Prostate gland (tissue), 2 donors: ENCODE data around the gene TIMM9.

Experiments used
- POLR2A ChIP-seq: fragments of 450-650 bp; IDR thresholded peaks from one replicate; pipeline ENCODE4 v1.6.1; 2016; ENCODE audit warnings: antibody characterized with exemption, mild to moderate bottlenecking
- TF ChIP-seq, protein P1 (sequence below), 4 experiments: fragments of 200-600 bp in 2 of 4; fragments of 450-650 bp in 2 of 4; sonication (generic) in 2 of 4; IDR thresholded peaks; 1 replicate in 3 of 4; 2 replicates in 1 of 4; pipeline ENCODE4 v1.5.1; 2016 to 2019; ENCODE audit warnings: antibody characterized with exemption in 4 of 4, mild to moderate bottlenecking in 2 of 4, moderate library complexity in 2 of 4

DNA sequence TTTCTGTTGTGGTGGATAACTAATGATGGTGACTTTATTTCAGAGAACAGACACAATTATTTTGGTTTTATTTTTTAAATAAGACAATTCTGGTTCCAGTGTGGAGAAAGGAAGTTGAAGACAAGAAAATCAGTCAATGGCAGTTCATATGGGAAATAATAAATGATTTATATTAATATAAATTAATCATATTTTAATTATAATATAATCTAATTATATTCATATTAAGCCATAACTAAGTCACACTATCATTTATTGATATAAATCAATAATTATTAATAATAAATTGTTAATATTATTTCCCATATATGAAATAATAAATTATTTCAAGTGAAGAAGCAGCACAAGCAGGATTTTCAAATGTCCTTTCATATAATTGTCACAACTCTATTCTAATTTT is 28.8 kb downstream of the TIMM9 start:
- TF ChIP-seq, protein P1, sequence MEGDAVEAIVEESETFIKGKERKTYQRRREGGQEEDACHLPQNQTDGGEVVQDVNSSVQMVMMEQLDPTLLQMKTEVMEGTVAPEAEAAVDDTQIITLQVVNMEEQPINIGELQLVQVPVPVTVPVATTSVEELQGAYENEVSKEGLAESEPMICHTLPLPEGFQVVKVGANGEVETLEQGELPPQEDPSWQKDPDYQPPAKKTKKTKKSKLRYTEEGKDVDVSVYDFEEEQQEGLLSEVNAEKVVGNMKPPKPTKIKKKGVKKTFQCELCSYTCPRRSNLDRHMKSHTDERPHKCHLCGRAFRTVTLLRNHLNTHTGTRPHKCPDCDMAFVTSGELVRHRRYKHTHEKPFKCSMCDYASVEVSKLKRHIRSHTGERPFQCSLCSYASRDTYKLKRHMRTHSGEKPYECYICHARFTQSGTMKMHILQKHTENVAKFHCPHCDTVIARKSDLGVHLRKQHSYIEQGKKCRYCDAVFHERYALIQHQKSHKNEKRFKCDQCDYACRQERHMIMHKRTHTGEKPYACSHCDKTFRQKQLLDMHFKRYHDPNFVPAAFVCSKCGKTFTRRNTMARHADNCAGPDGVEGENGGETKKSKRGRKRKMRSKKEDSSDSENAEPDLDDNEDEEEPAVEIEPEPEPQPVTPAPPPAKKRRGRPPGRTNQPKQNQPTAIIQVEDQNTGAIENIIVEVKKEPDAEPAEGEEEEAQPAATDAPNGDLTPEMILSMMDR (IDR thresholded peaks at IDR 0.05), result no peak
- TF ChIP-seq POLR2A, result no peak
